Peyer's patch (tissue), 4 donors: ENCODE measurements around the gene PXN.

ENCODE experiments used
- POLR2A ChIP-seq, 2 donors: fragments of 450-650 bp; IDR thresholded peaks; one replicate each; pipeline ENCODE4 v1.5.1; 2017; ENCODE audit warnings: antibody characterized with exemption in 2 of 2, mild to moderate bottlenecking in 2 of 2, moderate library complexity in 2 of 2
- TF ChIP-seq, protein P1 (sequence below), 6 experiments: fragments of 450-650 bp in 4 of 6; fragments of 200-600 bp in 2 of 6; sonication (generic) in 1 of 6; IDR thresholded peaks; one replicate each; pipeline ENCODE4 v1.5.1; 2017 to 2019; ENCODE audit warnings: antibody characterized with exemption in 6 of 6, mild to moderate bottlenecking in 3 of 6, moderate library complexity in 1 of 6

DNA sequence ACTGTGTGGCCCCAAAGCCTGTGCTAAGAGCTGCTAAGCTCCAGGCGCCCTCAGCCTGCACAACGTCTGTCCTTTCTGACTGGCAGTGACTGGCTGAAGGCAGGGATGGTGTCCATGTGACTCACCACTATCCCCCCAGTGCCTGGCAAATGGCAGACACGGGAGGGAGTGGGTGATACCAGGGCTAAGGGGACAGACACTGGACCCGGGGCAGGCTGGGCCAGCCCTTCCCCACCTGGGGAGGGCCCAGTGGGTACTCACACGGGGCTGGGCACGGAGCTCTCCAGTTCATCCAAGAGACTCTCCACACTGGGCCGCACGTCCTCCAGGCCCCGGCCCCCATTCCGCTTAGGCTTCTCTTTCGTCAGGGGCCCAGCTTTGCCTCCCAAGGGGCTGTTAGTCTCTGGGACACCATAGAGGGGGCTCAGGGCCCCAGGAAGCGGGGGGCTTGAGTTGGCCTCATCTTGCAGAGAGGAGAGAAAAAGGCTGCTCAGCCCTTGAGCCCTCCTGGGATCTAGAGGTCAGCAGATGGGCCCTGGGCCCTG lies 43.2 kb downstream of the PXN start:
- TF ChIP-seq, protein P1, sequence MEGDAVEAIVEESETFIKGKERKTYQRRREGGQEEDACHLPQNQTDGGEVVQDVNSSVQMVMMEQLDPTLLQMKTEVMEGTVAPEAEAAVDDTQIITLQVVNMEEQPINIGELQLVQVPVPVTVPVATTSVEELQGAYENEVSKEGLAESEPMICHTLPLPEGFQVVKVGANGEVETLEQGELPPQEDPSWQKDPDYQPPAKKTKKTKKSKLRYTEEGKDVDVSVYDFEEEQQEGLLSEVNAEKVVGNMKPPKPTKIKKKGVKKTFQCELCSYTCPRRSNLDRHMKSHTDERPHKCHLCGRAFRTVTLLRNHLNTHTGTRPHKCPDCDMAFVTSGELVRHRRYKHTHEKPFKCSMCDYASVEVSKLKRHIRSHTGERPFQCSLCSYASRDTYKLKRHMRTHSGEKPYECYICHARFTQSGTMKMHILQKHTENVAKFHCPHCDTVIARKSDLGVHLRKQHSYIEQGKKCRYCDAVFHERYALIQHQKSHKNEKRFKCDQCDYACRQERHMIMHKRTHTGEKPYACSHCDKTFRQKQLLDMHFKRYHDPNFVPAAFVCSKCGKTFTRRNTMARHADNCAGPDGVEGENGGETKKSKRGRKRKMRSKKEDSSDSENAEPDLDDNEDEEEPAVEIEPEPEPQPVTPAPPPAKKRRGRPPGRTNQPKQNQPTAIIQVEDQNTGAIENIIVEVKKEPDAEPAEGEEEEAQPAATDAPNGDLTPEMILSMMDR (IDR thresholded peaks at IDR 0.05): no peak
- TF ChIP-seq POLR2A (IDR thresholded peaks at IDR 0.05): no peak
